ENCODE measurements around the gene COG5. TPM values are rescaled to one million over a fixed set of nuclear protein-coding genes. Genes with fewer than 3 reads are reported as not detected.

The COG5 gene
- polyA plus RNA-seq, 3 donors = 8.8 to 11.1 (median 9.8) TPM

DNA sequence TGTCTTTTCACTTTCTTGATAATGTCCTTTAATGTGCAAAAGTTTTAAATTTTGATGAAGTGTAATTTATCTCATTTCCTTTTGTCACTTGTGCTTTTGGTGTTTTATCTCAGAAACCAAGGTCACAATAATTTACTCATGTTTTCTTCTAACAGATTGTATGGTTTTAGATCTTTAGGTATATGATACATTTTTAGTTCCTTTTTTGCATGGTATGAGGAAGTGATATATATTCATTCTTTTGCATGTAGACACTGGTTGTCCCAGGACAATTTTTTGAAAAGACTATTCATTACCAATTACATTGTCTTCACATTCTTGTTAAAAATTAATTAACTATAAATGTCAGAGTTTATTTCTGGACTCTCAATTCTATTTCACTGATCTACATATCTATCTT is 133.7 kb downstream of the COG5 start:
- no peak overlapping the region for H3K27ac ChIP-seq (ENCODE audit: low read depth, low read length)

DNA sequence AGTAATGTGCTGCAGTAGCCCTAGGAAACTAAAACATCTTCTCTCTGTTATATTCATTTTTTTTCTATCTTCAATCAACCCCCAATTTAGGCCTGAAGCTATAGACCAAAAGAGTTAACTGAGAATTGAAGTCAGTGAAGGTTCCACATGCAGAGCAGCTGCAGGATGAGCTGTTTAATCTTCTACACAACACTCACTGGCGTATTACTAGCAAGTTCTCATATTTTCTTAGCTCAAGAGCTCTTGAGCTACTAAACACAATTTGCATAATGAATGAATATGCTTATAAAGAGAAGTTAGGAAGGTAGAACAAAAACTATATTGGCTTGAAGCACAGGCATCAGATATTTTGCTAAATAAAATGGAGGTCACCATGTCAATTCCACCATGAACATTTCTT is 135.1 kb downstream of the COG5 start:
- 95 to 100% (median 98%) methylated on average over 1 of the region's 1 CpG for WGBS, 3 donors
- no peak overlapping the region for H3K27ac ChIP-seq (ENCODE audit: low read depth, low read length)

DNA sequence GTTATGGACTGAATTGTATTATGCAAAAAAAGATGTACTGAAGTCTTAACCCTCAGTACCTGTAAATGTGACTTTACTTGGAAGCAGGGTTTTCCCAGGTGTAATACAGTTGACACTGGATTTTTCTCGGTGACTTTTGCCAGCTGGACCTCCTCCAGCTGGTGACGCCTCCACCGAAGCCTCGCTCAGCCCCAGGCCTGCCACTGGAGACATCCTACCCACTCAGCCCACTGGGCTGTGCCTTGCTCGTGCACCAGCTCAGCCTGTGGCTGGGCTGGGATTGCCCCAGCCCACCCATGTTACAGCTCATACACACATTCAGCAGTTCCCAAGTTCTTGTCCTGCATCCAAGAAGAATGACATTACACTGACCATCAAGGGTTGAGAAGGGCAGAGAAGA is 136.3 kb downstream of the COG5 start:
- 38 to 82% (median 70%) methylated on average over 5 of the region's 5 CpGs for WGBS, 3 donors
- H3K27ac ChIP-seq (ENCODE audit: low read depth, low read length) = no peak overlapping the region

DNA sequence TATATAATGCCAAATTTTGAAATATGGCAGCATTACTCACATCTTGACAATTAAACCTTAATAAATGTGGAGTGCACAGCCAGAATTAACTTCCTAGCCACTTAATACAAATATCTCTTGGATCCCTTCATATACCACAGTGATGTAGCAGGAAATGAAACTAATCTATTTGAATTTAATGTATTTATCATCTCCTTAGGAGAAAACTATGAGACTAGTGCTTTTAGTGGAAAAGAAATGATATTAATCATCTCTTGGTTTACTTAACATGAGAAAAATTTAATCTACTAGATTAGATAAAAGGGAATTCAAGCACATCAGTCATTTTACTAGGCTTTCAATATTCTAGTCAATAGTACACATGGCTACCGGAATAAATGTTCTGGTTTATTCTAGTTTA is 149.5 kb downstream of the COG5 start:
- WGBS, 3 donors = 93 to 97% (median 97%) methylated on average over 1 of the region's 1 CpG
- H3K27ac ChIP-seq (ENCODE audit: low read depth, low read length) = no peak overlapping the region

DNA sequence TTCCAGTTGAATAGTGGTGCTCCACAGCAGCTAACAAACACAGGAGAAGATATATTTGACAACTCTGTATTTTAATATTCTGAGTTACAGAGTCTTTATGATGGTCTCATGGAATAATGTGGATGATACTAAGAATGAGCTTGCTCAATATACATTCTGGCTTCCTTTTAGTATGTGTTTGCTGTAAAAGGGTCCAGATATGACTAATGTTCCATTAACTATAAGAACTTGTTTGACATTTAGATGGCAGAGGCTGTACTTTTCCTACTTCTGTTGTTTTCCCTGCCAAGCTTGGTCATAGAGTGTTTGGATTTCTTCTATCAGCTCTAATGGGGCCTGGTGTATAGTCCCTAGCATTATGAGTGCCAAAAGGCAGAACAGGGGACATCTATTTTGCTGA is 155.4 kb downstream of the COG5 start:
- H3K27ac ChIP-seq (ENCODE audit: low read depth, low read length) = no peak overlapping the region

DNA sequence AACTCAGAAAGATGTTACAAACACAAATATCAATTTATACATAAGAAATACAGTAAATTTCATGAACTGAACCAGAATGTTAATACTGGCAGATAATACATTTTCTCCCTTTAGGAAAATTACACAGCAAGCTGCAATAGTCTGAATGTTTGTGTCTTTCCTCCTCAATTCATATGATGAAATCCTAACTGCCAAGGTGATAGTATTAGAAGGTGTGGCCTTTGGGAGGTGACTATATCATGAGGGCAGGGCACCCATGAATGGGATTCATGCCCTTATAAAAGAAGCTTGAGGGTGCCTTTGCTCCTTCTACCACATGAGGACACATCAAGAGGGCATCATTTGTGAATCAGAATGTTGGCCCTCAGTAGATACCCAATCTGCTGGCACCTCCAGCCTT is 158.2 kb downstream of the COG5 start:
- H3K27ac ChIP-seq (ENCODE audit: low read depth, low read length) = no peak overlapping the region

DNA sequence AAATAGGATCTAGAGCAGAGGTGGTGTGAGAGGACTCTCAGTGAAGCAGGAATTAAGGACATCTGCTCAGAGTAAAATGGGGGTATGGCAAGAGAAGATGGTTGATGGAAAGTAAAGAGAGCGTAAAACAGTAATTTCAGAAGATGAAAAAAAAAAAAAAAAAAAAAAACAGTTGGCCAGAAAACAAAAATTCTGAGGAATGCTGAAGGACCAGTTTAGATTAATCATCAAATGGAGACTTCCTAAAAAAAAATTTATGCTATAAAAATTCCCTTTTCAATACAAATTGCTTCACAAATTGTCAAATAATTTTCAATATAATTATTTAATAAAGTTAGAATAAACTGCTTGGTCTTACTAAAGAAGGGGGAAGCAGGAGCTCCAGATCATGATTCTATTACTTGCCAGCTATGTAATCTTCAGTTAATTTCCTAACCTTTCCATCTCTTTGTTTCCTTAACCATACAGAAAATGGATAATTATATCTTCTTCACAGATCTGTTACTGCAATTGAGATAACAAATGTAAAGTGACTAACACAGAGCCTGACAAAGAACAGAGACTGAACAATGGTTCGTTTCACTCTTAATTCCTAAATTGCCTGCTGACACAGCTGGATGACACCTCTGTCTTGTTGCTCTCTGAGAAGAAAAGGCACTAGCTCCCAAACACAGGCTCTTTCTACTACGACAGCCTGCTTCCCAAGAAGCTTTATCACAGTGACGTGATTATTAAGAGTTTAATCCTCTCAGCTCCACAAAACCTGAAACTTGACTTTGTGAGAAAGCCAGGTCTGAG is 158.8 kb downstream of the COG5 start:
- 62 to 90% (median 87%) methylated on average over 4 of the region's 4 CpGs for WGBS, 3 donors
- no peak overlapping the region for H3K27ac ChIP-seq (ENCODE audit: low read depth, low read length)

DNA sequence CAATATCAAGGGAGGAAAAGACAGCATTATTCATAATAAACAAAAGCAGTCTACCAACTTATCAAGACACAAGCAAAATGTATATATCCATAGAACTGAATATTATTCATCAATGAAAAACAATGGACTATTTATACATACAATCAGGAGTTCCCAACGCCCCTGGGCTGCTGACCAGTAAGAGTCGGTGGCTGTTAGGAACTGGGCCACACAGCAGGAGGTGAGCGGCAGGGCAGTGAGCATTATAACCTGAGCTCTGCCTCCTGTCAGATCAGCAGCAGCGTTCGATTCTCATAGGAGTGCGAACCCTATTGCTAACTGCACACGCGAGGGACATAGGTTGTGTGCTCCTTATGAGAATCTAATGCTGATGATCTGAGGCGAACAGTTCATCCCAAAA is 165.6 kb downstream of the COG5 start:
- 91 to 94% (median 92%) methylated on average over 9 of the region's 9 CpGs for WGBS, 3 donors
- H3K27ac ChIP-seq (ENCODE audit: low read depth, low read length) = no peak overlapping the region

DNA sequence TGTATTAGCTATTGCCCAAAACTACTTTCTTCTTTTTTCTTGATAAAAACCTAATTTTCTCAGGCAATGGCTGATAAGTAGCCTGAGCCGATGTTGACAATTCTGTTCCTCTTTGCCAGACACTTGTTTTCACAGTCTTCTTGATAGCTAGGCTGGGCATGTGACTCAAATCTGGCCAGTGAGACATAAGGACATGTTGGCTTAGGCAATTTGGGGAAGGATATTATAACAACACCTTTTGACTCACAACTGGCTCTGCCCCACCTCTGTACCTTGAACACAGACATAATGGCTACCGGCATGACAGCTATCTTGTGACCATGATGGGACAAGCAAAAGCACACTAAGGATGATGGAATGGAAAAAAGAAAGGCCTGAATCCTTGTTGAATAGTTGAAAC is 166.7 kb downstream of the COG5 start:
- 43 to 97% (median 92%) methylated on average over 2 of the region's 2 CpGs for WGBS, 3 donors
- H3K27ac ChIP-seq (ENCODE audit: low read depth, low read length) = no peak overlapping the region

DNA sequence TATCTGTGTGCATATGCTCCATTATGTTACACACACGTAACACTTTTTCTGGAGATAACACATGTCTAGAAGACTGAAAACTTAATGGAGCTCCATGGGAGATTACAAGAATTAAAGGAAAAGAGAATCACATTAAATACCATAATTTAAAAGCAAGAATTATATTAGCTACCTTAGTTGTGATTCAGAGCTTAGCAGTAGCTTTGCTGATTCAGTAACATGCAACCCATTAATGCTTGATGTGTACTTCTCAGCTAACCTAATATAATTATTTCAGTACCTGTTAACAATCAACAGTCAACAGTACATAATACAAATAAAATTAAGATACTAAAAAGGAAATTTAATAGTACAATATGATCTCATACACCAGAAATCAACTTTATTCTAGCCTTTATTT is 167.6 kb downstream of the COG5 start:
- 91 to 98% (median 96%) methylated on average over 1 of the region's 1 CpG for WGBS, 3 donors
- H3K27ac ChIP-seq (ENCODE audit: low read depth, low read length) = no peak overlapping the region

DNA sequence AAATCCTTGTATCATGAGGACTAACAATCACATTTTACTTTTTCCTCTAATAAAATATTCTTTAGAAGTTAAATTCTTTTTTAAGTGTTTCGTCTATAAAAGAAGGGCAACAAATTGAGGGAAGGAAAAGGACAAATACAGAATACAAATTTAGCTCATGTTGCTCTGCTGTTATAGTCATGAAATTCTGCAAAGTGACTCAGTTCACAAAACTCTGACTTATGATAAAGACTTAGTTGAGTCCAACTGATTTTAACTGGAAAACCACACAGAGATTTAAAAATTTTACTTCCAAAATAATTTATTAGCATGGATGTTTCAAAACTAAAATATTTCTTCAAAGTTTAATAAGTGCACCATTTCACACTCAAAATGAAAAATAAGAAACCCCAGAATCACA is 168.9 kb downstream of the COG5 start:
- 88 to 92% (median 91%) methylated on average over 1 of the region's 1 CpG for WGBS, 3 donors
- H3K27ac ChIP-seq (ENCODE audit: low read depth, low read length) = no peak overlapping the region

DNA sequence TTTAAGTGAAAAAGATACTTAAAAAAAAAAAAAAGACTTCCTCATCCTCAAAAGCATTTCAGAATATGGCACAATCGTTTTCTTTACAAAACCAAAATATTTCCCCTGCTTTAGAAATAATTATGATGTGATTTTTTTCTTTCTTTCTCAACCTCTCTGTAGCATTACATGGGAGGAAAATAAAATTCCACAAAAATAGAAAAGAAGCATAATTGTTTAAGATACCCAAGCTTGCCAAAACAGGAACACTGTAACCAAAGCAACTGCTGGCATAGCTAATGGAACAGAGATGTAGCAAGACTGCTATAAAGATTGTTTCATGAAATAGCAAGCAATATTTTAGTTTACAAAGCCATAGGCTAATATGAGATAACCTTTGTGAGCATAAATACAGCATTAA is 169.4 kb downstream of the COG5 start:
- H3K27ac ChIP-seq (ENCODE audit: low read depth, low read length) = no peak overlapping the region
- WGBS, 3 donors = 49 to 87% (median 51%) methylated on average over 1 of the region's 1 CpG

DNA sequence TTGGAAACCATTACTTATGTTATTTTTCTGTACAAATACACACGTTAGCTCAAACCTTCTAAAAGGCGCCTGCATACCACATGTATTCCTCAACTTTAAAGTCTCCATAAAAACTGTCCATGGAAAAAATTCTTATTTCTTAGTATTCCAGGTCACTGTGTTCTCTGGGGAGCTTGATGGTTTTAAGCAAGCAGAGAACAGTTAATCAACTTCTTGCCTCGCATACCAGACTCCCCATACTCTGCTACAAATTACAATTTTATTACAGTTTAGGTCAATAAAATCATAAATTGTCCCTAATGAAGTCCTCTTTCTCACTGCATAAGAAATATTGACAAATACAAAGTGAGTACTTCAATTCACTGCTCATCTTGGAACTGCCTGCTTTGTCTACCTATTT is 170.9 kb downstream of the COG5 start:
- no peak overlapping the region for H3K27ac ChIP-seq (ENCODE audit: low read depth, low read length)
- WGBS, 3 donors = 74 to 92% (median 85%) methylated on average over 3 of the region's 3 CpGs

DNA sequence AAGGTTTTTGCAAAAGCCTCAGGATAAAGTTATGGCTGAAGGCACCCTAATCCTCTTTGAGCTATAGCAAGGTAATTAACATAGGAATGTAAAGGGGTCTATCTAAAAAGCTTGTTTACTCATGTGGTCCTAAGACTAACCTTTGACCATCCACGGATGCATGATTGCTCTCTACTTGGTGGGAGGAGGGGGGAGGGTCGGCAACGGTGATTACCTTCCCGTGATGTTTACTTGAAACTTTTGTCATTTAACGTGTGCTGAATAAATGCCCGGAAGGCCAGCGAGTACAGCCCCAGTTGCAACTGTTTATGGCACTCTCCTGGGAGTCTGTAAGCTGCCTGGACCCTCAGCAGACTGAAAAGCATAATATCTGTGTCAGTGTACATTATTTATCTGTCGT is 172.8 kb downstream of the COG5 start:
- 58 to 75% (median 74%) methylated on average over 8 of the region's 8 CpGs for WGBS, 3 donors
- H3K27ac ChIP-seq (ENCODE audit: low read depth, low read length) = no peak overlapping the region

DNA sequence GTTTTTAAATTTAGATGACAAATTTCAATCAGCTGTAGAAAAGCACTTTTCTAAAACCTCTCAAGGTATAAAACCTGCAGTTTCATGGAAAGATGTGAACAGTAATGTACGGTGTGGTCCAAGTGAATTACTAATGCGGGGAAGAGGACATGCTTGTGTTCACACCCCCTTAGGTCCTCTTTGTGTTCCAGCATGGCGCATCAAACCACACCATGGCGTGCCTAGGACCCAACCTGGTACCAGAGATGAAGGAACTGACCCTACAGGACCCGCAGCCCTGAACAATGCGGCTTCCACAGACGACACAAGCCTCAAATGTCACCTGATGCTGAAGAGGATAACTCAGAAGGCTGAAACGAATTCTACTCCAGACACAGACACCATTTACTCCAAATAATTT is 175.1 kb downstream of the COG5 start:
- H3K27ac ChIP-seq (ENCODE audit: low read depth, low read length) = no peak overlapping the region
- 96 to 98% (median 96%) methylated on average over 8 of the region's 8 CpGs for WGBS, 3 donors

DNA sequence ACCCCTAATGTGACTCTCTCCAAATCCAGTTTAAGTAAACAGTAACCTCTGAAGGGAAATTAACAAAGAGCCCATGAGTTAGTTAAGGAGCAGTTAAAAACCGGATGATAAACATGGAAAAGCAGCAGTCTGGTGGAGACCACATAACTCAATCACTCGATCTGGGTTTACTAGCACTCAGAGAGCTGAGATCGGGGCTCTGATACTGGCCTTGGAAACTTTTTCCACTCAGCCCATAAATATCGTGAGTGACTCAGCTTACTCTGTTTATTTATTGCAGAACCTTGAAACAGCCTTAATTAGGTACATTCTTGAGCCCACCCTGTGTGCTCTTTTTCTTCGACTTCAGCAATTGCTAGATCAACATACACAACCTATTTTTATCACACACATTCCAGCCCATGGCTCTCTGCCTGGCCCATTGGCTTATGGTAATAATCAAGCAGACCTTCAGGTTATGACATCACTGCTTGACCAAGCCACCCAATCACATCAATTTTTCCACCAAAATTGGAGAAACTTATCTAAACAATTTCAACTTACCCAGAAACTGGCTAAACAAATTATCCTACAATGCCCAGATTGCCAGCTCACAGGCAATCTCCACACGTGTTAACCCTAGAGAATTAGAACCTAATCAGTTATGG is 176.0 kb downstream of the COG5 start:
- H3K27ac ChIP-seq (ENCODE audit: low read depth, low read length) = no peak overlapping the region
- 55 to 71% (median 58%) methylated on average over 6 of the region's 6 CpGs for WGBS, 3 donors

DNA sequence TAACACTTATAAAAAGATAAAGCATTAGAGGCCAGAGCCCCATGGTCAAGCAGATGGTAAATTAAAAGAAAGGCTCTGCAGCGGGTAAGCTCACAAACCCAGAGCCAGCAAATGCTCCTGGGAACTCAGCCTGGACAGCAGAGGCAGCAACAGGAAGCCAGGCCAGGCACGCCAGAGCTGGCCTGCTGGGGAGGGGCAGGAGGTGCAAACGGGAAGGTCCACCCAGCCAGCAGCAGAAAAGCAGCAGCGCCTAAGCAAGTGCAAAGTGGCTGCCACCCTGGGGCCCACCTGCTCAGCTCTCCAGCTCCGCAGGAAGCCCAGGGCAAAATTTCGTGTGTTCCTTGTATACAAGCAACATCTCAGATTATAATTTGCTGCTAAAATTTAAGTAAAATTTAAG is 176.6 kb downstream of the COG5 start:
- no peak overlapping the region for H3K27ac ChIP-seq (ENCODE audit: low read depth, low read length)
- WGBS, 3 donors = 39 to 73% (median 40%) methylated on average over 6 of the region's 6 CpGs

DNA sequence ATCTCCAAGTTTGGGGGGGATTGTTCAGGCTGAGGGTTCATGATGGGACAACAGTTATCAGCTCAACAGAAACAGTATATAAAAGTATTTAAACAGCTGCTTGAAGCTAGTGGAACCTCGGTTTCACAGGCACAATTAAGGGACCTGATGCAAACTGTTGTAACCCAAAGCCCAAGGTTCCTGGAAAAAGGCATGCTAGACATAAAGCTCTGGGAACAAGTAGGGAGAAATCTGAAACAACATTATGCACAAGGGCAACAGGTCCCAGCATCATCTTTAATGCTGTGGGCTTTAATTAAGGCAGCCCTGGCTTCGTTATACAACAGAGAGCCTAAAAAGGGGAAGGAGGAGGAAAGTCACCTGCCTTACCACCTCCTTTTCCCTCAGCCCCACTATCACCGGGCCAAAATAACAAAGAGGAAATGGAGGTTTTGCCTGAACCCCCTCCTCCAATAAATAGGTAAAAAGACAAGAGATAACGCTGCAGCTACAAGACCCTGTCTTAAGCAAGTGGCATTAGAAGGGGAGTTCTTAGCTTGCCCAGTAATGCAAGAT is 177.1 kb downstream of the COG5 start:
- H3K27ac ChIP-seq (ENCODE audit: low read depth, low read length) = no peak overlapping the region
- 50 to 74% (median 54%) methylated on average over 4 of the region's 4 CpGs for WGBS, 3 donors

DNA sequence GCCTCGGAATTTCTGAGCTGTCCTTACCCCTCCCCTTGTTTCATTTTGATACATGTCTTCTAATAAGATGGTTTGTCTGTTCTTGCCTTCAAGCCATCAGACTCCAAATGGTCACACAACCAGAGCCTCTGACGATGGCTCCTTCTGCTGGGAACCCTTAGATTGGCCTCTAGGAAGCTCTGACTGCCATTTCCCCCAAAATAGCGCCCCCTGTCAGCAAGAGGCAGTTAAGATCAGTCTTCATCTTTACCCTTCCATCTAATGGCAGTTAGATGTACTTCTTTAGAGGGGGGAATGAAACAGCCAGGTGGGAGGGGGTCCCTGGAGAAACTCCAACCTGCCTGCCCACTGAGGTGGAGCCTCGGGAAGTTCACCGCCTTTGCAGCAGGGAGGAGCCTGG is 179.7 kb downstream of the COG5 start:
- WGBS, 3 donors = 87 to 91% (median 88%) methylated on average over 5 of the region's 5 CpGs
- no peak overlapping the region for H3K27ac ChIP-seq (ENCODE audit: low read depth, low read length)

DNA sequence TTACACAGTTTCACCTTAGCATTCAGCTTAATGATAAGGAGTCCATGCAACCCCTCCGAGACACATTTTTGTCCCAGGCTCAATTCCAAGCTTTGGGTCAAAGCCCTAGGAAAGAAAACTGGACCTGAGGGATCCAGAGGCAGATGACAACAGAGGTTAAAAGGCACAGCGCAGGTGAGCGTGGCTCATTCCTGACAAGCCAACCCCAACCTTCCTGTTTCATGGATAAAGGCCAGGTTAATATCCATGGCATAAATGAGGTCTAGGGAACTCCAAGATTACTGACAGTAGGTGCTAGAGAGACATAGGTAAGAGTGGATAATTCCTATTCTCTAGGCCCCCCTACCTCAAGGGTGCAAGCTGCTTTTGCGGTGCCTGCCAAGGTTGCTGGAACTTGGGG is 180.5 kb downstream of the COG5 start:
- H3K27ac ChIP-seq (ENCODE audit: low read depth, low read length) = no peak overlapping the region
- 96 to 98% (median 97%) methylated on average over 4 of the region's 4 CpGs for WGBS, 3 donors
